Measurements from ENCODE around the gene MAZ. TPM values are rescaled to one million over a fixed set of nuclear protein-coding genes. Genes with fewer than 3 reads are reported as not detected.

MAZ gene
- total and polyA plus RNA-seq, 2 of the 13 experiments (the other 11 are each of a cell fraction or from before 2014, with no cell fraction given), result 203 to 277 TPM

DNA sequence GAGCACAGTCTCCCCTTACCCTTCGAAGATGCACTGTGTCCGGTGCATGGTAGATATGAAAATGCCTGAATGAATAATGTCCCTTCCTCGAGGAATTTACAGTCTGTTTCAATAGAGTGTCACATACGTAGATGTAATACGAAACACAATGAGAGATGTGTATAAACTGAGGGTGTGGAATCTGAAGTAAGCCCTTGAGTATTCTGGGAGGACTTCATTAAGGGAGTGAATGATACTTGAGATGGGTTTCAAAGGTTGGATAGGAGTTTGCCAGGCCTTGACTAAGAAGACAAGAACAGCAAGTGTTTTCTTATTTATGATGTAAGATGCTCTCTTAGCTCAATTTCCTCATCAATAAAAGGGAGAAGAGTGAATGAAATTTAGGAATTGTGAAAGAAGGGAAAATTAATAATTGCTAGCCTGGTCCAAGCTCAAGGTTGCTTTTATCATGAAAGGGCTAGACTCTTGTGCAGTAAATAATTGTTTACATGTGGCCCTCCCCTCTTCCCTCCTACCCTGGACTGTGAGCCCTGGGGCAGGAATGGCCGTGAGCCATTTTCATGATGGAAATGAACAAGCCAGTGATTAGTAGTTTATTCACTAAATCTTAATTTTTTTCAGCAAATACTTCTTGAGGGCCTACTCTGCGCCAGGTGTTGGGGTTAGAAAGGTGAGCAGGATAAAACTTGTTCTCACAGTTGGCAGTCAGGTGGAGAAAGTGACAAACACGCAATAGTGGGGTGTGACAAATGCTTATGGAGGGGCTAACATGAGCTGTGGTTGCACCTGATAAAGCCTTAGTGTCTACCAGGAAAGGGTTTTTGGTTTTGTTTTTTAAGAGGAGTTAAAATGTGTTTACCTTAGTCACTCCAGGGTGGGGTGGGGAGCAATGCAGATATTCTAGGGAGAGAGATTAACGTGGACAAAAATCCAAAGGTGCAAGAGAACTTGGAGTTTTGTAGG is 14.2 kb upstream of the MAZ start:
- Histone ChIP-seq H3K4me1 (ENCODE audit: insufficient read depth, low read length) (peaks cover 59% of the 10 kb centered on the region), H3K4me2 (ENCODE audit: low read depth, low read length) (peak overlapping the region; percentile 92), H3K79me2 (ENCODE audit: insufficient read depth, low read length) (peaks cover 64% of the 10 kb centered on the region), H3K9me3 (ENCODE audit: low read length) (no peaks in the 10 kb centered on the region), H2AFZ (ENCODE audit: low read length) (no peak overlapping the region), H3K9ac (ENCODE audit: insufficient read depth, low read depth, low read length) (peak overlapping the region; percentile 80), H3K27ac (ENCODE audit: extremely low read length, insufficient read depth, low read length) (peak overlapping the region; percentile 60), H3K4me3 (replicated peaks in 1 of 3; ENCODE audit: insufficient read depth in 1 of 3, low read depth in 2 of 3, low read length in 3 of 3) (peak overlapping the region; percentile 77 to 97 (median 84)), H3K27me3 (ENCODE audit: control insufficient read depth in 1 of 2, insufficient read depth in 2 of 2, low read length in 2 of 2) (no peaks in the 10 kb centered on the region; a peak in 1 of 5 replicates), H3K36me3 (replicated peaks in 1 of 2; ENCODE audit: control insufficient read depth in 1 of 2, insufficient read depth in 2 of 2, low read length in 2 of 2) (peaks cover 7 to 18% of the 10 kb centered on the region in 2 experiments), H4K20me1 (ENCODE audit: insufficient read depth, low read length) (no peaks in the 10 kb centered on the region)
- ATAC-seq, result peak; percentile 12; the same call in 1 of the 3 replicates
- in situ Hi-C loops (cut with HindIII; ENCODE audit: extremely low pct_ligation_motif_present, low pct_unique_long_range_greater_than_20kb) (no loop called here), intact Hi-C loops (cut with micrococcal nuclease; ENCODE audit: unreplicated experiment) (loop anchor here (5.0 kb wide), 1 partner anchor 55 kb away; no protein-coding TSS in a partner anchor)
- no TSS peak for BruUV-seq (replicated peaks)
- no peak for FAIRE-seq
- CTCF ChIA-PET (ENCODE audit: low intra/inter-chr PET ratio, low total read pairs), result no interaction called here
- POLR2A ChIA-PET, result interaction anchor here (2.3 to 4.0 kb wide), 3 partner anchors 12 to 24 kb away, joined by 11 to 36 read pairs (median 14); partner anchors contain the start of genes MAZ and PAGR1
- no peak for DNase-seq (ENCODE audit: low spot score)
- WGBS (ENCODE audit: low lambda C conversion rate), result 31% methylated on average over 9 of the region's 9 CpGs
- TF ChIP-seq, protein P1, sequence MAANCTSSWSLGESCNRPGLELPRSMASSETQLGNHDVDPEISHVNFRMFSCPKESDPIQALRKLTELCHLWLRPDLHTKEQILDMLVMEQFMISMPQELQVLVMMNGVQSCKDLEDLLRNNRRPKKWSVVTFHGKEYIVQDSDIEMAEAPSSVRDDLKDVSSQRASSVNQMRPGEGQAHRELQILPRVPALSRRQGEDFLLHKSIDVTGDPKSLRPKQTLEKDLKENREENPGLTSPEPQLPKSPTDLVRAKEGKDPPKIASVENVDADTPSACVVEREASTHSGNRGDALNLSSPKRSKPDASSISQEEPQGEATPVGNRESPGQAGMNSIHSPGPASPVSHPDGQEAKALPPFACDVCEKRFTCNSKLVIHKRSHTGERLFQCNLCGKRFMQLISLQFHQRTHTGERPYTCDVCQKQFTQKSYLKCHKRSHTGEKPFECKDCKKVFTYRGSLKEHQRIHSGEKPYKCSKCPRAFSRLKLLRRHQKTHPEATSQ (CRISPR knock-in tag; IDR thresholded peaks at IDR 0.05; ENCODE audit: borderline replicate concordance), result 0 out of 2 replicates have a peak, but pooled peaks have one; percentile 31
- TF ChIP-seq SAP130 (CRISPR knock-in tag; IDR thresholded peaks at IDR 0.05; ENCODE audit: low read depth) (no peak; the same call in 1 of the 2 replicates), RFX5 (IDR thresholded peaks at IDR 0.05; ENCODE audit: low read depth, low read length) (no peak), HNF4G (IDR thresholded peaks at IDR 0.05; ENCODE audit: borderline replicate concordance, low read depth, low read length) (peak; percentile 21; the same call in 1 of the 2 replicates), HNF4G (CRISPR knock-in tag; IDR thresholded peaks at IDR 0.05; ENCODE audit: borderline replicate concordance, low read depth) (no peak), ZKSCAN1 (IDR thresholded peaks at IDR 0.05; ENCODE audit: low read length) (peak; percentile 82), DPF2 (CRISPR knock-in tag; IDR thresholded peaks at IDR 0.05; ENCODE audit: borderline replicate concordance, low read depth) (no peak), KAT8 (CRISPR knock-in tag; IDR thresholded peaks at IDR 0.05) (0 out of 2 replicates have a peak, but pooled peaks have one; percentile 11), ZNF607 (CRISPR knock-in tag; IDR thresholded peaks at IDR 0.05; ENCODE audit: borderline replicate concordance) (0 out of 2 replicates have a peak, but pooled peaks have one; percentile 34), MEIS1 (CRISPR knock-in tag; IDR thresholded peaks at IDR 0.05; ENCODE audit: borderline replicate concordance) (no peak), ZFAT (CRISPR knock-in tag; conservative IDR thresholded peaks at IDR 0.05) (no peak), SKI (IDR thresholded peaks at IDR 0.05; ENCODE audit: partially characterized antibody) (peak; percentile 29), ZNF619 (CRISPR knock-in tag; IDR thresholded peaks at IDR 0.05) (no peak), NCOR1 (IDR thresholded peaks at IDR 0.05; ENCODE audit: borderline replicate concordance, low read length) (peak; percentile 61; the same call in 1 of the 2 replicates)
- TF ChIP-seq, protein P2, sequence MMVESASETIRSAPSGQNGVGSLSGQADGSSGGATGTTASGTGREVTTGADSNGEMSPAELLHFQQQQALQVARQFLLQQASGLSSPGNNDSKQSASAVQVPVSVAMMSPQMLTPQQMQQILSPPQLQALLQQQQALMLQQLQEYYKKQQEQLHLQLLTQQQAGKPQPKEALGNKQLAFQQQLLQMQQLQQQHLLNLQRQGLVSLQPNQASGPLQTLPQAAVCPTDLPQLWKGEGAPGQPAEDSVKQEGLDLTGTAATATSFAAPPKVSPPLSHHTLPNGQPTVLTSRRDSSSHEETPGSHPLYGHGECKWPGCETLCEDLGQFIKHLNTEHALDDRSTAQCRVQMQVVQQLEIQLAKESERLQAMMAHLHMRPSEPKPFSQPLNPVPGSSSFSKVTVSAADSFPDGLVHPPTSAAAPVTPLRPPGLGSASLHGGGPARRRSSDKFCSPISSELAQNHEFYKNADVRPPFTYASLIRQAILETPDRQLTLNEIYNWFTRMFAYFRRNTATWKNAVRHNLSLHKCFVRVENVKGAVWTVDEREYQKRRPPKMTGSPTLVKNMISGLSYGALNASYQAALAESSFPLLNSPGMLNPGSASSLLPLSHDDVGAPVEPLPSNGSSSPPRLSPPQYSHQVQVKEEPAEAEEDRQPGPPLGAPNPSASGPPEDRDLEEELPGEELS (CRISPR knock-in tag; IDR thresholded peaks at IDR 0.05), result peak; percentile 87

Measured in HepG2 (cell line).